GM12875 (cell line): ENCODE results near the gene PAWR.
"Not testable (repeated sequence)": the region's sequence is repeated elsewhere in the genome, so short reads cannot be mapped to it uniquely, and the experiment has no call there.

Experiments
- H3K4me3 ChIP-seq: one replicate; pipeline ENCODE4 v1.5.1; 2011; ENCODE audit warnings: low read depth, low read length, control low read depth
- CTCF ChIP-seq: IDR thresholded peaks from 2 replicates; pipeline ENCODE4 v1.5.1; 2011; ENCODE audit warnings: low read depth, mild to moderate bottlenecking, control low read depth, inconsistent platforms, low read length, moderate library complexity, borderline replicate concordance; ENCODE audit not compliant: insufficient read depth

Gene PAWR

GRCh38 chr12:79686171-79686570 lies 4.6 kb downstream of the PAWR start:
- TF ChIP-seq CTCF: no peak
- H3K4me3 ChIP-seq: no peak overlapping the region

- no peak overlapping the region for H3K4me3 ChIP-seq
- TF ChIP-seq CTCF: no peak
These were observed 5.7 kb downstream of the PAWR start for GRCh38 chr12:79685068-79685467.

GRCh38 chr12:79684338-79684737 lies 6.4 kb downstream of the PAWR start:
- H3K4me3 ChIP-seq: not testable (repeated sequence)

GRCh38 chr12:79682593-79682992 lies 8.2 kb downstream of the PAWR start:
- TF ChIP-seq CTCF: no peak
- H3K4me3 ChIP-seq: no peak overlapping the region

- no peak overlapping the region for H3K4me3 ChIP-seq
- no peak for TF ChIP-seq CTCF
These were observed 9.7 kb downstream of the PAWR start for GRCh38 chr12:79681008-79681590.

- TF ChIP-seq CTCF: no peak
- H3K4me3 ChIP-seq: no peak overlapping the region
These were observed 10.7 kb downstream of the PAWR start for GRCh38 chr12:79680051-79680450.

GRCh38 chr12:79678306-79678705 lies 12.5 kb downstream of the PAWR start:
- H3K4me3 ChIP-seq: no peak overlapping the region
- no peak for TF ChIP-seq CTCF

- TF ChIP-seq CTCF: no peak
- no peak overlapping the region for H3K4me3 ChIP-seq
These were observed 13.1 kb downstream of the PAWR start for GRCh38 chr12:79677672-79678071.
